Chondrocyte (in vitro differentiated cells): Measurements from ENCODE around the gene TKT. TPM values are rescaled to one million over a fixed set of nuclear protein-coding genes. Genes with fewer than 3 reads are reported as not detected.
A peak's percentile ranks its signal among the peaks of the same experiment; 100 is the strongest.
"Not testable (repeated sequence)": the region's sequence is repeated elsewhere in the genome, so short reads cannot be mapped to it uniquely, and the experiment has no call there.

Experiments used
- DNase-seq: peaks from one replicate; pipeline ENCODE4 v3.0.0; 2021; ENCODE audit warnings: mixed read lengths, low spot score
- H3K27ac Mint-ChIP-seq: one replicate; pipeline ENCODE4 v1.8.0; 2021; ENCODE audit warnings: mild to moderate bottlenecking, moderate library complexity, mixed read lengths; ENCODE audit not compliant: unreplicated experiment
- H3K27me3 Mint-ChIP-seq: 2 replicates; pipeline ENCODE4 v1.8.0; 2021; ENCODE audit warnings: low read depth, mixed read lengths
- H3K36me3 Mint-ChIP-seq: 2 replicates; pipeline ENCODE4 v1.8.0; 2021; ENCODE audit warnings: low read depth, mixed read lengths
- H3K4me1 Mint-ChIP-seq: 2 replicates; pipeline ENCODE4 v1.8.0; 2021; ENCODE audit warnings: low read depth, mild to moderate bottlenecking, mixed read lengths
- H3K4me3 Mint-ChIP-seq: one replicate; pipeline ENCODE4 v1.8.0; 2021; ENCODE audit warnings: mild to moderate bottlenecking, moderate library complexity, mixed read lengths; ENCODE audit not compliant: unreplicated experiment
- H3K9me3 Mint-ChIP-seq: 2 replicates; pipeline ENCODE4 v1.8.0; 2021; ENCODE audit warnings: low read depth, mixed read lengths
- total RNA-seq: library from RNA; stranded (reverse); gene quantifications from 3 replicates; pipeline ENCODE4 v1.2.1, GENCODE V29; 2021
- TF ChIP-seq, protein P1 (sequence below): fragments of 200-600 bp; sonication (generic); IDR thresholded peaks from 2 replicates; pipeline ENCODE4 v1.5.0; 2021; ENCODE audit warnings: antibody characterized with exemption, mild to moderate bottlenecking, moderate library complexity

TKT gene
- total RNA-seq, 1 donor from 2014 or later, result 165 TPM

DNA sequence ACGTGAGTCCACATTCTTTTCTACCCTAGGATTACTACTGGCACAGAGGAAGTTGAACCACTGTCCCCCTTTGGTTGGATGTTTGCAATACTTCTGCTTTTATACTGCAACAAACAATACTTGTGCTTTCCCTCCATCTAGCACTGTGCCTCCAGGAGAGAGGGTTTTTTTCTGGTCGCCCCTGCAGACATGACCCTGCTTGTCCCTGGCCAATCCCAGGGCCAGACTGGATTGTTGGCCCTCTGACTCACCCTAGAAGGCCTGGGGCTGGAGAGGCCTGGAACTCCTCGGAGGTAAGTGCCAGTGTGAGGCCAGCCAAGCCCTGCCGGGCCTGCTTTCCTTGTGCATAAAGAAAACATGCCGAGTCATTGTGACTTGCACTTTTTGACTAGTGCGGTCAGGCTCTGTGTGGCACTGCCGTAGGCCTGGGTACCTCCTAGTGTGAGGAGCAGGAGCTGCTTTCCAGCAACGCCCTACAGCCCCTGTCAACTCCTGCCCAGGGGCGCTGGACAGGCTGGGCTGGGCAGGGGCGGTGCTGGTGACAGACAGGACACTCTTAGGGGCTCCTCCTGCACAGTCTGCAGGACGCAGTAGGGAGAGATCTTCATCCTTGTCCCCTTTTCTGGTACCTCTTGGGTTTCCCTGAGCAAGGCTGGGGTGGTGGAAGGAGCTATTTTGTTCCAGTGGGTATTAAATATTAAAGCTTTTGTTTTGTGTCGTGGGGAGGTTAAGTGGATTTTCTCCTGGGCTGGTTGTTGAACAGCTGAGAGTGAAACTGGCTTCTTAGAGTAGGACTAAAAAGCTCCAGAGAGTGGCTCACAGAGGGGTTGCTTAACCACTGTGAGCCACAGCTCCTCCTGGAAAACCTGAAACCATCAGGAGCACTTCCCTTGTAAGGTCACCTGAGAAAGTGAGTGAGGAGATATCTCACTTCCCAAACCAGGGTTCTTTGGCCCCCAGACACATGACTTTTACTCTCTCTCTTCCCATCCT is 14.4 kb upstream of the TKT start:
- Mint-ChIP-seq H3K4me3 (no peak overlapping the region), H3K36me3 (no peaks in the 10 kb centered on the region), H3K9me3 (no peaks in the 10 kb centered on the region), H3K27me3 (no peaks in the 10 kb centered on the region), H3K4me1 (peaks cover 22% of the 10 kb centered on the region), H3K27ac (peak overlapping the region; percentile 95)
- peak; percentile 96 for DNase-seq
- TF ChIP-seq, protein P1, sequence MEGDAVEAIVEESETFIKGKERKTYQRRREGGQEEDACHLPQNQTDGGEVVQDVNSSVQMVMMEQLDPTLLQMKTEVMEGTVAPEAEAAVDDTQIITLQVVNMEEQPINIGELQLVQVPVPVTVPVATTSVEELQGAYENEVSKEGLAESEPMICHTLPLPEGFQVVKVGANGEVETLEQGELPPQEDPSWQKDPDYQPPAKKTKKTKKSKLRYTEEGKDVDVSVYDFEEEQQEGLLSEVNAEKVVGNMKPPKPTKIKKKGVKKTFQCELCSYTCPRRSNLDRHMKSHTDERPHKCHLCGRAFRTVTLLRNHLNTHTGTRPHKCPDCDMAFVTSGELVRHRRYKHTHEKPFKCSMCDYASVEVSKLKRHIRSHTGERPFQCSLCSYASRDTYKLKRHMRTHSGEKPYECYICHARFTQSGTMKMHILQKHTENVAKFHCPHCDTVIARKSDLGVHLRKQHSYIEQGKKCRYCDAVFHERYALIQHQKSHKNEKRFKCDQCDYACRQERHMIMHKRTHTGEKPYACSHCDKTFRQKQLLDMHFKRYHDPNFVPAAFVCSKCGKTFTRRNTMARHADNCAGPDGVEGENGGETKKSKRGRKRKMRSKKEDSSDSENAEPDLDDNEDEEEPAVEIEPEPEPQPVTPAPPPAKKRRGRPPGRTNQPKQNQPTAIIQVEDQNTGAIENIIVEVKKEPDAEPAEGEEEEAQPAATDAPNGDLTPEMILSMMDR, result peak; percentile 50

DNA sequence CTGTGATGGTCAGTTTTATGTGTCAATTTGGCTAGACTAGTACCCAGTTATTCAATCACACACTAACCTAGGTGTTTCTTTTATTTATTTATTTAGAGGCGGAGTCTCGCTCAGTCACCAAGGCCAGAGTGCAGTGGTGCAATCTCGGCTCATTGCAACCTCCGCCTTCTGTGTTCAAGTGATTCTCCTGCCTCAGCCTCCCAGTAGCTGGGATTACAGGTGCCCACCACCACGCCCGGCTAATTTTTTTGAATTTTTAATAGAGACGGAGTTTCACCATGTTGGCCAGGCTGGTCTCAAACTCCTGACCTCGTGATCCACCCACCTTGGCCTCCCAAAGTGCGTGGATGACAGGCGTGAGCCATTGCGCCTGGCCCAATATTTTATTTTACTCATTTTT is 13.4 kb upstream of the TKT start:
- H3K4me1 Mint-ChIP-seq, result peaks cover 22% of the 10 kb centered on the region
- H3K27me3 Mint-ChIP-seq, H3K27ac Mint-ChIP-seq, H3K36me3 Mint-ChIP-seq, H3K4me3 Mint-ChIP-seq, H3K9me3 Mint-ChIP-seq: not testable (repeated sequence)
- peak; percentile 12 for DNase-seq

DNA sequence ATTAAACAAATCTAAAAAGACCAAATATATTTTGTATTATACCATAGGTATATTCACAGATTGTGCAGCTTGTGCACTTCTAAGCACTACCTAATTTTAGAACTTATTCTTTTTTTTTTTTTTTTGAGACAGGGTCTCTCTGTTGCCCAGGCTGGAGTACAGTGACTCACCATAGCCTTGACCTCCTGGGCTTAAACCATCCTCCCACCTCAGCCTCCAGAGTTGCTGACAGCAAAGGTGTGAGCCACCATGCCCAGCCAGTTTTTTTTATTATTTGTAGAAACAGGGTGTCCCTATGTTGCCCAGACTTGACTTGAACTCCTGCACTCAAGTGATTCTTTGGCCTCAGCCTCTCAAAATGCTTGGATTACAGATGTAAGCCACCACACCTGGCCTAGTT is 11.9 kb upstream of the TKT start:
- no peak overlapping the region for H3K4me3 Mint-ChIP-seq
- H3K4me1 Mint-ChIP-seq, result peaks cover 22% of the 10 kb centered on the region
- H3K27me3 Mint-ChIP-seq, result no peaks in the 10 kb centered on the region
- no peak for DNase-seq
- no peaks in the 10 kb centered on the region for H3K9me3 Mint-ChIP-seq
- no peak overlapping the region for H3K27ac Mint-ChIP-seq
- no peaks in the 10 kb centered on the region for H3K36me3 Mint-ChIP-seq
- TF ChIP-seq, protein P1, result no peak

- Mint-ChIP-seq H3K27ac (no peak overlapping the region), H3K4me3 (no peak overlapping the region), H3K4me1 (peaks cover 16% of the 10 kb centered on the region), H3K27me3 (no peaks in the 10 kb centered on the region), H3K36me3 (no peaks in the 10 kb centered on the region), H3K9me3 (no peaks in the 10 kb centered on the region)
- TF ChIP-seq, protein P1, result no peak
- DNase-seq, result no peak
Measured at GRCh38 chr3:53264718-53265117, 8.9 kb upstream of the TKT start.

DNA sequence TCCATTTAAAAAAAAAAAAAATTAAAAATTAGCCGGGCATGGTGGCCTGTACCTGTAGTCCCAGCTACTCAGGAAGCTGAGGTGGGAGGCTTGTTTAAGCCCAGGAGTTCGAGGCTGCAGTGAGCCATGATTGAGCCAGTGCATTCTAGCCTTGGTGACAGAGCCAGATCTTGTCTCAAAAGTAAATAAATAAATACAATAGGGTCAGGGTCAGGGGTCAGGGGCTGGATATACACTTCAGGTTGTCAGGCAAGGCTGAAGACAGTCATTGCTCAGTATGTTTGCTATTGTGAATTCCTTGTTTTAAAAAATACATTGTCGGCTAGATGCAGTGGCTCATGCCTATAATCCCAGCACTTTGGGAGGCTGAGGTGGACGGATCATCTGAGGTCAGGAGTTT is 8.1 kb upstream of the TKT start:
- peaks cover 22% of the 10 kb centered on the region for H3K4me1 Mint-ChIP-seq
- no peak overlapping the region for H3K27ac Mint-ChIP-seq
- TF ChIP-seq, protein P1, result no peak
- no peak overlapping the region for H3K4me3 Mint-ChIP-seq
- H3K9me3 Mint-ChIP-seq, result no peaks in the 10 kb centered on the region
- no peaks in the 10 kb centered on the region for H3K36me3 Mint-ChIP-seq
- DNase-seq, result no peak
- no peaks in the 10 kb centered on the region for H3K27me3 Mint-ChIP-seq
